Omental fat pad (tissue), 4 donors: ENCODE data around the gene TCP11L2. TPM values are rescaled to one million over a fixed set of nuclear protein-coding genes. Genes with fewer than 3 reads are reported as not detected.

Source experiments
- ATAC-seq: fragments of 150-250 bp; one replicate; pipeline ENCODE4 v1.9.1; 2016; ENCODE audit warnings: mild to moderate bottlenecking, moderate library complexity; ENCODE audit not compliant: low FRiP score
- DNase-seq: peaks from one replicate; pipeline ENCODE4 v3.0.0-alpha.2; 2019; ENCODE audit warnings: low spot score
- CTCF ChIP-seq, 3 donors: fragments of 450-650 bp; IDR thresholded peaks; one replicate each; pipeline ENCODE4 v1.5.1; 2016 to 2017; ENCODE audit warnings: antibody characterized with exemption in 3 of 3, mild to moderate bottlenecking in 3 of 3, moderate library complexity in 2 of 3
- total RNA-seq, 4 donors: library from RNA; depleted of rRNA; stranded (reverse); fragments of >200 nt; gene quantifications; one replicate each; pipeline ENCODE4 v1.1.0, GENCODE V29; 2016

TCP11L2 gene
- total RNA-seq, 4 donors from 2014 or later: 14.3 to 54.1 (median 23.9) TPM

- TF ChIP-seq CTCF (IDR thresholded peaks at IDR 0.05): no peak
- ATAC-seq (no peak), DNase-seq (no peak)
These were observed 38.7 kb downstream of the TCP11L2 start for GRCh38 chr12:106341086-106341877.

- DNase-seq: no peak
- peak; percentile 94 for ATAC-seq
- no peak for TF ChIP-seq CTCF (IDR thresholded peaks at IDR 0.05)
These were observed 40.1 kb downstream of the TCP11L2 start for GRCh38 chr12:106342397-106343213.

- TF ChIP-seq CTCF (IDR thresholded peaks at IDR 0.05): no peak
- DNase-seq (no peak), ATAC-seq (no peak)
These were observed 40.6 kb downstream of the TCP11L2 start for GRCh38 chr12:106343214-106343528.

- ATAC-seq: no peak
- DNase-seq: no peak
These were observed 41.6 kb downstream of the TCP11L2 start for GRCh38 chr12:106344131-106344530.

GRCh38 chr12:106345746-106346145 is 43.2 kb downstream of the TCP11L2 start:
- no peak for TF ChIP-seq CTCF (IDR thresholded peaks at IDR 0.05)
- ATAC-seq: no peak
- DNase-seq: no peak

More at GRCh38 chr12:106344131-106344530, 41.6 kb downstream of the TCP11L2 start:
- no peak for TF ChIP-seq CTCF (IDR thresholded peaks at IDR 0.05)

GRCh38 chr12:106348411-106348810 is 45.9 kb downstream of the TCP11L2 start:
- DNase-seq (no peak), ATAC-seq (no peak)
- no peak for TF ChIP-seq CTCF (IDR thresholded peaks at IDR 0.05)
